NCI-H748 (cell line): ENCODE data around the gene ZBBX.
"Not testable (repeated sequence)": the region's sequence is repeated elsewhere in the genome, so short reads cannot be mapped to it uniquely, and the experiment has no call there.

ENCODE experiments used
- DNase-seq: peaks from one replicate; lab custom pipeline; 2025; ENCODE audit not compliant: unreplicated experiment; lab: John Stamatoyannopoulos, UW

ZBBX gene

GRCh38 chr3:167380004-167380689 lies at the start of gene ZBBX:
Gene ZBBX, minus strand, starts transcription at chr3:167380297. Its CDS starts 7,396 bp downstream, at chr3:167372901.
- DNase-seq, result peak; percentile 90

GRCh38 chr3:167426962-167427361 lies 46.9 kb upstream of the ZBBX start:
- not testable (repeated sequence) for DNase-seq

DNA sequence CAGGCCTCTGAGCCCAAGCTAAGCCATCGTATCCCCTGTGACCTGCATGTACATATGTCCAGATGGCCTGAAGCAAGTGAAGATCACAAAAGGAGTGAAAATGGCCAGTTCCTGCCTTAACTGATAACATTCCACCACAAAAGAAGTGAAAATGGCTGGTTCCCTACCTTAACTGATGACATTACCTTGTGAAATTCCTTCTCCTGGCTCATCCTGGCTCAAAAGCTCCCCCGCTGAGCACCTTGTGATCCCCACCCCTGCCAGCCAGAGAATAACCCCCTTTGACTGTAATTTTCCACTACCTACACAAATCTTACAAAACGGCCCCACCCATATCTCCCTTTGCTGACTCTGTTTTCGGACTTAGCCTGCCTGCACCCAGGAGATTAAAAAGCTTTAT lies 42.3 kb upstream of the ZBBX start:
- not testable (repeated sequence) for DNase-seq

GRCh38 chr3:167409611-167410010 lies 29.5 kb upstream of the ZBBX start:
- DNase-seq, result no peak

DNA sequence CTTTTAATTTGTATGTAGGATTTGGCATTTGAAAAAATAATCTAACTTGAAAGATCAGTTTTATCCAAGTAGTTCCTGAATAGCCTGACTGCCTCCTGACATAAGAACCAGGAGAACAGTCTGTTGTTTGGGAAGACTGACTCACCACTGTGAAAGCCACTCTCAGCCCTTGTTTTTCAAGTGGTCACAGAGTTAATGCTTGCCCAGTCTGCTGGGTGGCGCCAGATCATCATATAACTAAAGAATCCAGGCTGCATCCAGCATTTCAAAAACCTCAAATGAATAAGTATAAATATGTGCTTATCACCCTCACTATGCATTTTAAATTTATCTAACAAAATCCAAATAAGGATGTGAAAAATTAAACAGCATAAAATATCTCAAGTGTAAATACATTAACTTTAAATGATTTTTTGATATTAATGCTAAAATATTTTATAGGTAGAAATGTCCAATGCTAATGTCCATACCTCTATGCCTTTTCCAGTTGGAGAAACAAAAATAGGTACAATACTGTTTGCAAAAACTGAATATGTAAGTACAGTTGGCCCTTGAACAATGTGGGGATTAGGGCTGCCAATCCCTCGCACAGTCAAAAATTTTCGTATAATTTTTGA lies 26.9 kb upstream of the ZBBX start:
- DNase-seq, result peak; percentile 53

DNA sequence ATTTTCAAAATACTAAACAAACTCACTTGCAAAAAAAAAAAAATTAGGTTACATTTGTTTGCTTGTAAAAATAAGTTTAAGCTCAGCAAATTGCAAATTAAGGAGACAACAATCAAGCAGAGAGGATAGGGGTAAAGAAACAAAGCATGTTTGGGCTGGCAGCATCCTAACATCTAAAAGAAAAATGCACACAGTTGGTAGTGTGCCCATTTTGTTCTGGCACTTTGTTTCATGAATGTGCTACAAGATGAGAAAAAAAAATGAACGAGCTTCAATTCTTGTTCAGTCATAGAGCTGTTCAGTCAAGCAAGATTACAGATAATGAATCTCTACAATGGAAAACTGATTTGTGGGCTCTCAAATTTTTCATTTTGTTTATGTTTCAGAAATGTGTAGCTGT lies 17.7 kb upstream of the ZBBX start:
- DNase-seq, result no peak

GRCh38 chr3:167396075-167396474 lies 16.0 kb upstream of the ZBBX start:
- DNase-seq, result no peak

GRCh38 chr3:167394003-167394402 lies 13.9 kb upstream of the ZBBX start:
- no peak for DNase-seq

DNA sequence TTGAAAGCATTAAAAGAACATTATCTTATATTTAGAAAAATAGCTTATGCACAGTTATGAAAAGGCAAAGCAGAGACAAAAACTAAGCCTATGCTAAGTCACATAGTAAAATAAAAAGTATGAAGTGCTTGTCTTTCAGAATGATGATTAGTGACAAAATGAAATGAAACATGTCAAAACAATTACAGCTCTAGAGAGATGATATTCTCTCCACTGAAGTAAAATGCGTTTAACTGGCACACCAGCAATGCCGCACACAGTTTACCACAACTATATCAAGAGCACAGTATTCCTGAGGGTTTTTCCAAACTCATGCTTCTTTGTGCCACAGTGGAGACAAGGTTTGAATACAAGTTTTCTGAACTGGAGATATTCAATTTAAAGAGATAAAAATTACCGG lies 2.1 kb upstream of the ZBBX start:
- DNase-seq, result no peak

- no peak for DNase-seq
These were observed 4.6 kb downstream of the ZBBX start for GRCh38 chr3:167375478-167375877.

- DNase-seq, result no peak
These were observed 8.0 kb downstream of the ZBBX start for GRCh38 chr3:167372138-167372537.

DNA sequence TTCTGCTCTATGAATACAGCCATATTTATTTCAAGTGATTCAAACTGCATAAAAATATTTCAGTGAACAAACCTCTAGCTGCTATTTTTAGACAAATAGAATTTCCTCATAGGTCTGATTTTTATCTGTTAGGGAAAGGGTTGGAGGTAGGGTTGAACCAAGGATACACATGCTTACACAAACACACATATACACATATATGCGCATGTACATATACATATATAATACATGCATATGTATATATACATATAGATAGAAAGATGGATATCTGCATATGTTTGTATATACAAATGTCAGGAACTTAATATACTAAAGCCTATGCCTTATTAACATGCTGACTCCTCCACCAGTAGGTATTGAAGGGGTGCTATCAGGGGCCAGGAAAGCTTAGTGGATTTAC lies 18.1 kb downstream of the ZBBX start:
- no peak for DNase-seq

DNA sequence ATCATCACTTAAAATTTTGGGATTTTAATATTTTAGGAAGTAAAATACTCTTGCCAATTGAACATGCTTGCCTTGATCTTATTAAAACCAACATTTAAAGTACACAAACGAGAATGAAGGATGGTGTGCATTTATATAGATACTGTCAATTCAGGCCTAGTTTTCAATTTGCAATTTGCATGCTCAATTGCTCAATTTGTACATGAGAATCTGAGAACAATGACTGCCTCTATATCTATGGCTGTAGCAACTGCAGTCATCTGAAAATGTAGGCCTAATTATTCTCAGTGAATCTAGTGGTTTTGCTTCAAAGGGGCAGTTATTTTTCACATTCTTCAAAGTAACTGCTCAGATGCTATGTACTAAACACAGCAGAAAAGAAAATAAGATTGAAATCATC lies 18.8 kb downstream of the ZBBX start:
- DNase-seq, result no peak

DNA sequence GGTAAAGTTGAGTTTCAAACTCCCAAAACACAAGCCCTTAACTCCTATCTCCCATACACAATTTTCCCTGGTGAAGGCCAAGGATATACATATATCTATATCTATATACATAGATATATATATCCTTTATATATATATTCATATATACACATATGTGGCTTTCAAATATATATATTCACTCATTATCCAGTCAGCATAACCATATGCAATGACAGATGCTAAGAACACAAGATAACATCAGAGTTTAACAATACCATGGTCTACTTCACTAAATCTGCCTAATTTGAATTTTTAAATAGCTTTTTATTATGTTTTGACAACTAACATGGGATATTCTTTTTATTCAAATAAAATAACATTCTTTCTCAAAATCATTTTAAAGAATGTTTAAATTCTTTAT lies 24.7 kb downstream of the ZBBX start:
- DNase-seq, result no peak

DNA sequence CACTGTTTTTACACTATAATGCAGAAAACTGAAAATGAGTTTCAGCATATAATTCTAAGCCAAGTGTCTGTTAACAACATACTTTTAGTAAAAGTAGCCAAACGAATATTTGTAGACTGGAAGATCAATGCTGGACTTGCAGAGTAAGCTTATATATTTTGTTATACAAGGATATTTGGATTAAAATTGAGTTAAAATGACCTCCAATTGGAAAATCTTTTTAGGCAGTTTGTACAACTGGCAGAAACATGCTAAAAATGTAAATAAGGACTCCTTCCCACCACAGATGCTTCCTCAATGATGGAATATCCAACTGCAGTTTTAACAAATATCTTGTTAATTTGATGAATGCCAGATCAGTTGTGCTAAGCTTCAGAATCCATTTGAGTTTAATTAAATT lies 25.3 kb downstream of the ZBBX start:
- no peak for DNase-seq

- peak; percentile 17 for DNase-seq
These were observed 29.7 kb downstream of the ZBBX start for GRCh38 chr3:167350245-167350862.

DNA sequence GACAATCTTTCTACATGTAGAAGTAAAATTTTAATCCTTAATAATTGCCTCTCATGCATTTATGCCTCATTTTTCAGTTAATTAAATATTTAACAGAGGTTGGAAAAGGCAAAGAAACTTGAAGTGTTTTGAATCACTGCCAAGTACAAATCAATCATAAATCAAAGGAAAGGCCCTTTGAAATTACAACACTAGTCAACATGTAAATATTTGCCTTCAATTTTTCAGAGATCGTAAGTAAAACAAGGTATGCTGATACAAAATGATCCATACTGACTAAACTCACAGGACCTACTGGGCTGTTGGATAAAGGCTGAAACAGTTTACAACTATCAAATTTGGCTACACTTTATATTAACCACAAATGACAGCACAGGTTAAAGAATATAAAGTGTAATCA lies 33.9 kb downstream of the ZBBX start:
- peak; percentile 36 for DNase-seq

DNA sequence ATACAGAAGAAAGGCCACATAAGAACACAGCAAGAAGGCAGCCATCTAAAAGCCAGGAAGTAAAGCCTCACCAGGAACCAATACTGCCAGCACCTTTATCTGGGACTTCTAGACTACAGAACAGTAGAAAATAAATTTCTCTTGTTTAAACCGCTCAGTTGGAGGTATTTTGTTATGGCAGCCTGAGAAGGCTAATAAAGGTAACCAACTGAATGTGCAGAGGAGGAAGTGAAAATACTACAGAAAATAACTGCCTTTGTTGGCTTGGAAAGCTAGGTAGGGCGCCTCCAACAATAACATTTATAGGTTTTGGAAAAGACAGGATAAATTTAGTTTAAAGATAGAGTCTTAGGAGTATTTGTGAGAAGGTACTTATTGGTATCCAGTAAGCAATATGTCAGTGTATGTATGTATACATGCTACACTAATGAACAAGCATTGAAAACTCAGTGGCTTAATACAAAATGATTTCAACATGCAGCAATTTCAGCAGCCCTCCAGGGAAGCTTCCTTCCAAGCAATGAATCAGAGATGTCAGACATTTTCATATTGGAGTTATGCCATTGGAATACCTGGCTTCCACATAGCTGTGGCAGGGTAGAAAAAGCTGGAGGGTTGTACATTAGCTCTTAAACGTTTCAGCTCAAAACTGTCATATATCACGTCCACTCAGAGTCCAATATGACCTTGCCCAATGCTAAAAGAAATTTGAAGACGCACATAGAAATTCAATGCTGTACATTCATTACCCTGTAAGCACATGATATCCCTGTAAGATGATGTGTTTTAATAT lies 48.9 kb downstream of the ZBBX start:
- no peak for DNase-seq

- DNase-seq, result no peak
These were observed 56.5 kb downstream of the ZBBX start for GRCh38 chr3:167323572-167323971.

DNA sequence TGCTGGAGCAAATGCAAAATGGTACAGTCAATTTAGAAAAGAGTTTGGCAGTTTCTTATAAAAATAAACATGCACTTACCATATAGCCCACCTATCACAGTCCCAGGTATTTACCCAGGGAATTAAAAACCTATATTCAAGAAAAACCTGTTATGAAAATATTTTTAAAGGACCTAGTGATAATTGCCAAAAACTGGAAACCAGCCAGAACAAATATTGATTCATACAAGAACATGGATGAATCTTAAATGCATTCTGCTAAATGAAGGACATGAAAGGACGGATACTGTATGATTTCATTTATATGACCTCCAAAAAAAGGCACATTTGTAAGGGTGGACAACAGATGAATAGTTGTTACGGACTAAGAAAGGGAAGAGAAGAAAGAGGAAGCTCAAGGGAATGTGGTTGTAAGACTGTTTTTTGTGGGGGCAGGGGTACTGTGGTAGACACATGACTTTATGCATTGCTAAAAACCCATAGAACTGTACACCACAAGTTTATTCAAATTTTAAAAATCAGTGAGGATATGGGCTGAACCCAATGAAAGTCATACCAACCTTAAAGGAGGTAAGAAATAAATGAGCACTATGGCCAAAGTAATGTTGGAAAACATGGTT lies 61.0 kb downstream of the ZBBX start:
- peak; percentile 35 for DNase-seq

DNA sequence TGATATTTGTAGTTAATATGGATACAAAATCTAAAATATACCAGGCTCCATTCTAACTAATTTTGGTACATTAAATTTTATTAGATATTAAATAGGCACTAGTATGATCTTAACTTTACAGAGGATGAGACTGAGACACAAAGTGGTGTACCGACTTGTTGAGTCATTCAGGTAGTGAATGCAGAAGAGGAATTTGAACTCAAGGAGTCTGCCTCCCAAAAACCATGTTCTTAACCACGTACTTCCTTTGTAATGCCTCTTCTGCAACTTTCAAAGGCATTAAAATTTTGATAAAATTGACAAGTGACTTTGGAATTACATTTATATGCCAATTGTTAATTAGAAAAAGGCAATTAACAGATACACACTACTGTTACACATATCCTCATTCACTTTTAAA lies 61.8 kb downstream of the ZBBX start:
- DNase-seq, result no peak
